Ureter (tissue), 1 donor: Measurements from ENCODE around the gene NGF. TPM values are rescaled to one million over a fixed set of nuclear protein-coding genes. Genes with fewer than 3 reads are reported as not detected.
"Not testable (repeated sequence)": the region's sequence is repeated elsewhere in the genome, so short reads cannot be mapped to it uniquely, and the experiment has no call there.

Experiments used
- DNase-seq: peaks from one replicate; pipeline ENCODE4 v3.0.0-alpha.2; 2020; ENCODE audit warnings: low spot score
- total RNA-seq: library from RNA; stranded (reverse); gene quantifications from one replicate; pipeline ENCODE4 v1.2.4, GENCODE V29; 2023
- donor health status: DM: yes; HTN: yes; CAD: no.

Gene NGF
- 3.6 TPM for total RNA-seq

- DNase-seq: peak; percentile 57
These were observed at the start of gene NGF for GRCh38 chr1:115337633-115338456. Gene NGF (minus strand): TSS chr1:115338249. CDS start chr1:115286795, 51,454 bp downstream.

GRCh38 chr1:115383455-115383854 is 45.4 kb upstream of the NGF start:
- DNase-seq: not testable (repeated sequence)

GRCh38 chr1:115379943-115380342 is 41.9 kb upstream of the NGF start:
- no peak for DNase-seq

GRCh38 chr1:115377411-115377810 is 39.4 kb upstream of the NGF start:
- DNase-seq: no peak

- DNase-seq: no peak
These were observed 36.5 kb upstream of the NGF start for GRCh38 chr1:115374598-115374997.

GRCh38 chr1:115373305-115373704 is 35.3 kb upstream of the NGF start:
- no peak for DNase-seq

GRCh38 chr1:115365738-115366137 is 27.7 kb upstream of the NGF start:
- DNase-seq: peak; percentile 70

- DNase-seq: no peak
These were observed 26.7 kb upstream of the NGF start for GRCh38 chr1:115364780-115365155.

- DNase-seq: no peak
These were observed 26.2 kb upstream of the NGF start for GRCh38 chr1:115364046-115364779.

GRCh38 chr1:115363171-115363570 is 25.1 kb upstream of the NGF start:
- no peak for DNase-seq

- DNase-seq: not testable (repeated sequence)
These were observed 22.6 kb upstream of the NGF start for GRCh38 chr1:115360505-115361129.

GRCh38 chr1:115359787-115360452 is 21.9 kb upstream of the NGF start:
- not testable (repeated sequence) for DNase-seq

- DNase-seq: no peak
These were observed 18.3 kb upstream of the NGF start for GRCh38 chr1:115356356-115356755.

- no peak for DNase-seq
These were observed 17.0 kb upstream of the NGF start for GRCh38 chr1:115355069-115355468.

- no peak for DNase-seq
These were observed 13.1 kb upstream of the NGF start for GRCh38 chr1:115351143-115351542.

- DNase-seq: no peak
These were observed 10.6 kb upstream of the NGF start for GRCh38 chr1:115348636-115349035.

GRCh38 chr1:115347282-115347681 is 9.2 kb upstream of the NGF start:
- DNase-seq: peak; percentile 20

GRCh38 chr1:115343200-115343737 is 5.2 kb upstream of the NGF start:
- no peak for DNase-seq

- no peak for DNase-seq
These were observed 3.9 kb upstream of the NGF start for GRCh38 chr1:115341948-115342347.

GRCh38 chr1:115340879-115341278 is 2.8 kb upstream of the NGF start:
- no peak for DNase-seq

GRCh38 chr1:115338457-115338820 is 390 bp upstream of the NGF start:
- DNase-seq: no peak

GRCh38 chr1:115337276-115337632 is 795 bp downstream of the NGF start:
- no peak for DNase-seq
